Measurements from ENCODE around the gene PSMD6. TPM values are rescaled to one million over a fixed set of nuclear protein-coding genes. Genes with fewer than 3 reads are reported as not detected.

Gene PSMD6
- 100 to 1,000 TPM in 1 of 10 donors, 10 to 100 TPM in 9; 76.6 to 103 (median 87.5) TPM for total RNA-seq
- 10 to 100 TPM; 39.0 to 85.3 TPM for polyA plus RNA-seq
- long read RNA-seq, donor 1, transcript PSMD6-201 (8 exons, 1,430 nt) = major isoform, 92 of 98 reads
- long read RNA-seq, donor 1, partial matches to known transcripts = 0 of 98 reads
- long read RNA-seq, donor 1, other reads (novel, unspliced or antisense) = 1 of 98 reads
- long read RNA-seq, donor 2, full-length matches to known transcripts = 122 of 136 reads
- long read RNA-seq, donor 2, partial matches to known transcripts = 7 of 136 reads
- long read RNA-seq, donor 2, other reads (novel, unspliced or antisense) = 7 of 136 reads
- long read RNA-seq, donor 3, transcript PSMD6-201 (8 exons, 1,430 nt) = major isoform, 309 of 347 reads
- long read RNA-seq, donor 3, partial matches to known transcripts = 14 of 347 reads
- long read RNA-seq, donor 3, other reads (novel, unspliced or antisense) = 17 of 347 reads

- H3K27ac ChIP-seq = peak within 1 kb of the TSS; percentile 54 to 93 (median 86)
- WGBS, 2 donors = 2 to 3% methylated on average over 59 of the region's 59 CpGs
- peaks cover 0 to 5% (median 0%) of the 10 kb centered on the region in 7 donors for H3K27me3 ChIP-seq
- no peaks in the 10 kb centered on the region for H3K9me3 ChIP-seq
- intact Hi-C loops (cut with DNase I) = loop anchor here in 1 of 10 donors (2.0 kb wide), 1 partner anchor 461 kb away; no protein-coding TSS in a partner anchor
- peak within 1 kb of the TSS; percentile 53 to 97 (median 90) for H3K4me3 ChIP-seq
- peaks cover 0 to 34% (median 22%) of the 10 kb centered on the region in 9 donors for H3K4me1 ChIP-seq
- DNase-seq (peak; percentile 88 to 92), ATAC-seq (peak; percentile 94 to 97 (median 96))
- TF ChIP-seq CTCF (IDR thresholded peaks at IDR 0.05) = peak; percentile 99 to 100 (median 100)
- H3K36me3 ChIP-seq = peaks cover 0 to 40% (median 18%) of the 10 kb centered on the region in 9 donors
Observed at GRCh38 chr3:64023187-64023860, at the start of gene PSMD6. Gene PSMD6, minus strand, starts transcription at chr3:64023494. Its CDS starts 75 bp downstream, at chr3:64023419.

GRCh38 chr3:64072126-64072525 is 48.8 kb upstream of the PSMD6 start:
- DNase-seq = no peak
- no peaks in the 10 kb centered on the region for H3K27me3 ChIP-seq
- ATAC-seq = no peak
- H3K4me1 ChIP-seq = peaks cover 0 to 22% (median 13%) of the 10 kb centered on the region in 9 donors
- H3K27ac ChIP-seq = no peak overlapping the region
- intact Hi-C loops (cut with DNase I) = no loop called here
- TF ChIP-seq CTCF (IDR thresholded peaks at IDR 0.05) = no peak
- no peaks in the 10 kb centered on the region for H3K36me3 ChIP-seq
- no peak overlapping the region for H3K4me3 ChIP-seq
- no peaks in the 10 kb centered on the region for H3K9me3 ChIP-seq
- WGBS, 2 donors = 74 to 88% methylated on average over 2 of the region's 2 CpGs

- Histone ChIP-seq H3K4me3 (no peak overlapping the region), H3K4me1 (peaks cover 0 to 22% (median 13%) of the 10 kb centered on the region in 9 donors), H3K27me3 (no peaks in the 10 kb centered on the region), H3K9me3 (no peaks in the 10 kb centered on the region), H3K36me3 (no peaks in the 10 kb centered on the region), H3K27ac (no peak overlapping the region)
- no peak for TF ChIP-seq CTCF (IDR thresholded peaks at IDR 0.05)
- DNase-seq (no peak), ATAC-seq (no peak)
- intact Hi-C loops (cut with DNase I) = no loop called here
Observed at GRCh38 chr3:64070704-64071103, 47.4 kb upstream of the PSMD6 start.
